T-cell (primary cell): ENCODE data around the gene NMT2. TPM values are rescaled to one million over a fixed set of nuclear protein-coding genes. Genes with fewer than 3 reads are reported as not detected.
A peak's percentile ranks its signal among the peaks of the same experiment; 100 is the strongest.

ENCODE experiments used
- ATAC-seq, 4 experiments: fragments of 200-7000 bp in 3 of 4; fragments of 150-1000 bp in 1 of 4; cut with Tn5 transposase; replicated peaks in 1 of 4; 1 replicate in 3 of 4; 2 replicates in 1 of 4; pipeline ENCODE4 v1.10.0; 2021; ENCODE audit warnings: moderate library complexity in 3 of 4, mild to moderate bottlenecking in 2 of 4, moderate number of reproducible peaks in 1 of 4
- CTCF ChIA-PET, 2 donors: fragments of 300-600 bp; sonication (Branson Sonifier 250); formaldehyde crosslinking; loops; one replicate each; lab custom pipeline; 2022; ENCODE audit warnings: antibody characterized with exemption in 2 of 2; lab: Charles Lee
- POLR2A ChIA-PET, 2 donors: fragments of 300-600 bp; sonication (Branson Sonifier 250); formaldehyde crosslinking; loops; one replicate each; lab custom pipeline; 2022; ENCODE audit warnings: antibody characterized with exemption in 2 of 2; lab: Charles Lee
- DNase-seq, 35 experiments: peaks; one replicate each; pipeline versions ENCODE4 v3.0.0 to v3.0.0-alpha.2; 2013 to 2023
- H3K27ac ChIP-seq: one replicate; pipeline ENCODE4 v1.5.1; 2013; ENCODE audit warnings: low read length
- H3K27me3 ChIP-seq, 2 experiments: replicated peaks in 1 of 2; 1 replicate in 1 of 2; 2 replicates in 1 of 2; pipeline versions ENCODE4 v1.6.1 to v1.7.0; 2013; ENCODE audit warnings: low read length in 1 of 2, mixed read lengths in 1 of 2; ENCODE audit not compliant: control insufficient read depth in 2 of 2, insufficient read depth in 2 of 2; ENCODE audit errors: extremely low read depth in 1 of 2
- H3K36me3 ChIP-seq, 2 donors: 1 replicate in 1 of 2; 2 replicates in 1 of 2; pipeline versions ENCODE4 v1.6.1 to v1.7.0; 2013; ENCODE audit warnings: low read length in 1 of 2; ENCODE audit not compliant: control insufficient read depth in 2 of 2, insufficient read depth in 1 of 2; ENCODE audit errors: extremely low read depth in 1 of 2
- H3K4me1 ChIP-seq, 2 experiments: 1 replicate in 1 of 2; 2 replicates in 1 of 2; pipeline versions ENCODE4 v1.6.1 to v1.7.0; 2013; ENCODE audit warnings: low read length in 2 of 2, mixed read lengths in 1 of 2; ENCODE audit not compliant: insufficient read depth in 2 of 2, control insufficient read depth in 1 of 2; ENCODE audit errors: extremely low read depth in 1 of 2
- H3K4me3 ChIP-seq, 2 donors: 1 replicate in 1 of 2; 2 replicates in 1 of 2; pipeline versions ENCODE4 v1.5.1 to v1.7.0; 2013; ENCODE audit warnings: mild to moderate bottlenecking in 2 of 2, low read length in 1 of 2, moderate library complexity in 1 of 2; ENCODE audit not compliant: control insufficient read depth in 1 of 2; ENCODE audit errors: extremely low read depth in 1 of 2
- H3K9me3 ChIP-seq: 2 replicates; pipeline ENCODE4 v1.7.0; 2013
- H3K27ac Mint-ChIP-seq, 2 donors: one replicate each; pipeline ENCODE4 v1.8.0; 2020 to 2021; ENCODE audit warnings: mild to moderate bottlenecking in 2 of 2, mixed read lengths in 2 of 2
- H3K27me3 Mint-ChIP-seq, 2 donors: one replicate each; pipeline ENCODE4 v1.8.0; 2021 to 2022; ENCODE audit warnings: mixed read lengths in 2 of 2
- H3K36me3 Mint-ChIP-seq: one replicate; pipeline ENCODE4 v1.8.0; 2021; ENCODE audit warnings: mixed read lengths
- H3K4me1 Mint-ChIP-seq, 3 donors: one replicate each; pipeline ENCODE4 v1.8.0; 2020 to 2022; ENCODE audit warnings: mixed read lengths in 3 of 3, mild to moderate bottlenecking in 1 of 3
- H3K4me3 Mint-ChIP-seq, 3 donors: one replicate each; pipeline ENCODE4 v1.8.0; 2020 to 2022; ENCODE audit warnings: mild to moderate bottlenecking in 3 of 3, mixed read lengths in 3 of 3, moderate library complexity in 3 of 3
- H3K9me3 Mint-ChIP-seq, 3 donors: one replicate each; pipeline ENCODE4 v1.8.0; 2020 to 2022; ENCODE audit warnings: mixed read lengths in 3 of 3
- WGBS: methylation state at CpG from one replicate; pipeline ENCODE4 v1.1.5; 2013; ENCODE audit warnings: missing lambda C conversion rate; ENCODE audit not compliant: insufficient coverage; 5-methylcytosine and 5-hydroxymethylcytosine counted together
- total RNA-seq, 35 experiments: library from RNA in 6 of 35; stranded (reverse) in 6 of 35; fragments of 120-200 nt in 1 of 35; gene quantifications; one replicate each; pipeline versions ENCODE4 v1.2.1 to v1.2.4 and lab custom pipeline; 2013 to 2026

Gene NMT2
- total RNA-seq (10 to 100 TPM; 35.5 to 80.4 (median 40.8) TPM), total RNA-seq (lab: John Stamatoyannopoulos, UW) (5.5 to 172 (median 74.0) reads per million in 29 experiments)
- 59.5 TPM for total RNA-seq (2013)

DNA sequence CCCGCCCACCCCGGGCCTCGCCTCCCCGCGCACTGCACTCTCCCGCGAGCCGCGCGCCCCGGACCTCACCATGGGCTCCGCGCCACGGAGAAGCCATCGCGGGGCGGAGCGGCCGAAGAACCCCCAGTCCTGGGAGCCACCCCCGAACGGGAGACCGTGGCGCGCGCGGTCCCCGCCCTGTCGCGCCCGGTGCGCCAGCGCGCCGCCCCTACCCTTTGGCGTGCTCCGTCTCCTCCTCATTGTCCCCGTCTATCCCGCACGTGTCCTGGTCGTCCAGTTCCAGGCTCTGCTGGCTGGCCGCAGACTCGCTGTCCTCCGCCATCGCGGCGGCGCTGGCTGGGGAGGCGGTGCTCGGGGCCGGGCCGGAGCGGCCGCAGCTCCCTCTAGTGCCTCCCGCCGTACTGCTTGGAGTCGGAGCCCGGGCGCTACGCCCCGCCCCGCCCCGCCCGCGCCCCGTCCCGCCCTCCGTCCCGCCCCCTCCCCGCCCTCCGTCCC, at the start of gene NMT2:
Gene NMT2 (minus strand): TSS at position 403 of the 495 bp plus-strand sequence. CDS start 81 bp downstream, at position 322.
- peak within 1 kb of the TSS; percentile 91 to 95 (median 93) for H3K4me3 Mint-ChIP-seq
- H3K36me3 ChIP-seq = no peaks in the 10 kb centered on the region
- under 1% methylated on average over 41 of the region's 70 CpGs for WGBS
- ChIA-PET POLR2A (interaction anchor here (0.5 to 1.0 kb wide), 4 partner anchors 21 to 645 kb away, joined by 4 to 11 read pairs (median 6); no protein-coding TSS in a partner anchor), CTCF (interaction anchor here in 1 of 2 donors (0.6 to 1.6 kb wide), 6 partner anchors 17 to 1796 kb away, joined by 3 to 7 read pairs (median 6); partner anchors contain the start of gene MEIG1)
- DNase-seq (peak in 2 of 35 experiments; percentile 71 to 78), ATAC-seq (peak; percentile 75 to 80 (median 80))
- H3K4me1 Mint-ChIP-seq = peaks cover 72 to 81% (median 74%) of the 10 kb centered on the region in 3 donors
- H3K9me3 Mint-ChIP-seq = no peaks in the 10 kb centered on the region
- H3K4me3 ChIP-seq = peak within 1 kb of the TSS; percentile 77 to 93
- H3K27me3 Mint-ChIP-seq = no peaks in the 10 kb centered on the region
- peaks cover 42 to 43% of the 10 kb centered on the region in 2 experiments for H3K4me1 ChIP-seq
- H3K27ac ChIP-seq = peak within 1 kb of the TSS; percentile 75
- peak within 1 kb of the TSS; percentile 89 to 93 for H3K27ac Mint-ChIP-seq
- no peaks in the 10 kb centered on the region for H3K36me3 Mint-ChIP-seq
- H3K27me3 ChIP-seq = no peaks in the 10 kb centered on the region
- H3K9me3 ChIP-seq = no peaks in the 10 kb centered on the region

DNA sequence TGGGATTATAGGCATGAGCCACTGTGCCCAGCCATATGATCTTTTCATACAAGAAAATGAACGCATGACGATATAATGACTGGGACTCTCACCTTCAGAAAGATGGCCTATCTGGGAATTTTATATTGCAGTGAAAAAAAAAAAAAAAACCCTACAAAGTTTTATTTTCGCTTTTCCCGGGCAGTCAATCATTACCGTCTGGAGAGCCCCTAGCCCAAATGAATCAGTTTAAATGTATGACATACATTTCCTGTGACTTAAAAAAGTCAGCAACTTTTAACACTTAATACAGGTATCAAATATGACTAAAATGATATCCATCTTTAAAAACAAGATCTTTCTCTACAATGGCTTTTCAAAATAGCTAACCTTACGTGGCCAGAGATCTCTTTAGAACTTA, 48.2 kb upstream of the NMT2 start:
- H3K4me3 Mint-ChIP-seq = no peak overlapping the region
- Histone ChIP-seq H3K27me3 (no peaks in the 10 kb centered on the region), H3K4me1 (no peaks in the 10 kb centered on the region), H3K27ac (no peak overlapping the region), H3K4me3 (no peak overlapping the region), H3K36me3 (peaks cover 6 to 11% of the 10 kb centered on the region in 2 donors), H3K9me3 (no peaks in the 10 kb centered on the region)
- H3K9me3 Mint-ChIP-seq = no peaks in the 10 kb centered on the region
- peaks cover 39% of the 10 kb centered on the region for H3K36me3 Mint-ChIP-seq
- H3K27me3 Mint-ChIP-seq = no peaks in the 10 kb centered on the region
- H3K27ac Mint-ChIP-seq = no peak overlapping the region
- peaks cover 0 to 5% (median 2%) of the 10 kb centered on the region in 3 donors for H3K4me1 Mint-ChIP-seq
- DNase-seq = no peak
- CTCF ChIA-PET = interaction anchor here in 1 of 2 donors (0.5 to 1.0 kb wide), 2 partner anchors 17 to 110 kb away, joined by 3 read pairs; no protein-coding TSS in a partner anchor
- 61% methylated on average over 2 of the region's 6 CpGs for WGBS
- no peak for ATAC-seq
- POLR2A ChIA-PET = no interaction called here

DNA sequence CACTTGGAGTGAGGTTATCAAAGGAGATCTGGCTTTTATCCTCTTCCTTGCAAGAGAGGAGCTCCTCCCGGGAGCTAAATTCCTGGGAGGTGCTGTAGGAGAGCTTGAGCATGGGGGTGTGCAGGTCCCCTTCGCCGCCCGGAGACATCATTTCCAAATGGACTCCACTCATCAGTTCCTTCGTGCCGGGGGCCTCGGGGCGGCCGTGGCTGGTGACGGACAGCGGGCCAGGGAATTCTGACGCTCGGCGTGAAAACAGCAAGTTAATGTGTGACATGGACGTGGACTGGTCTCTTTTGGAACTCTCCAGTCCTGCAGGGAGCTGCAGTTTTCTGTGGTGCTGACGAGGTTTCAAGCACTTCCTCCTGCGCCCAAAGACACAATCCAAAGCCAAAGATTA, 45.7 kb upstream of the NMT2 start:
- 88% methylated on average over 6 of the region's 17 CpGs for WGBS
- H3K9me3 ChIP-seq = no peaks in the 10 kb centered on the region
- POLR2A ChIA-PET = no interaction called here
- Mint-ChIP-seq H3K36me3 (peaks cover 24% of the 10 kb centered on the region), H3K4me1 (peaks cover 20 to 24% (median 21%) of the 10 kb centered on the region in 3 donors), H3K9me3 (no peaks in the 10 kb centered on the region), H3K27me3 (no peaks in the 10 kb centered on the region), H3K27ac (no peak overlapping the region), H3K4me3 (no peak overlapping the region)
- H3K27me3 ChIP-seq = no peaks in the 10 kb centered on the region
- ATAC-seq = no peak
- H3K4me1 ChIP-seq = peaks cover 6 to 18% of the 10 kb centered on the region in 2 experiments
- no peak overlapping the region for H3K4me3 ChIP-seq
- DNase-seq = no peak
- CTCF ChIA-PET = no interaction called here
- H3K27ac ChIP-seq = no peak overlapping the region
- H3K36me3 ChIP-seq = peaks cover 3 to 8% of the 10 kb centered on the region in 2 donors

DNA sequence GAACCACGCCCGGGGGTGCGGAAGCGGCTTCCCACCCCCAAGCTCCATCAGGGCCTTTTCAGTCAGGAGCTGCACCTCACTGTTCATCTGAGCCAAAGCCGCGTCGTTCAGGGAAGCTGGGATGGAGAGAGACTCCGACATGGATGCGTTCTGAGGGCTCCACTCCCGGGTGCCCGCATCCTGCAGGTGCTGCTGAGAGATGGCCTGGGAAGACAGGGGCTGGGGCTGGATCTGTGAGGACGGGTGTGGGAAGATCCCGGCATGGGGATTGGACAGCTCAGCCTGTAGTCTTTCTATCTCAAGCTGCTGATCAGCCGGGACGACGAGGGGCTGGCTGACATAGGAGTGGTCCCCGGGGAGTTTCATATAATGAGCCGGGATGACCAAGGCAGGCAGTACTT, 45.0 kb upstream of the NMT2 start:
- ChIA-PET POLR2A (no interaction called here), CTCF (interaction anchor here in 1 of 2 donors (0.6 kb wide), 1 partner anchor 66 kb away, joined by 5 read pairs; no protein-coding TSS in a partner anchor)
- Mint-ChIP-seq H3K4me3 (no peak overlapping the region), H3K27me3 (no peaks in the 10 kb centered on the region), H3K9me3 (no peaks in the 10 kb centered on the region), H3K4me1 (peaks cover 27 to 32% (median 29%) of the 10 kb centered on the region in 3 donors), H3K27ac (no peak overlapping the region), H3K36me3 (peaks cover 23% of the 10 kb centered on the region)
- peaks cover 10 to 21% of the 10 kb centered on the region in 2 experiments for H3K4me1 ChIP-seq
- no peak overlapping the region for H3K4me3 ChIP-seq
- 94% methylated on average over 11 of the region's 18 CpGs for WGBS
- H3K9me3 ChIP-seq = no peaks in the 10 kb centered on the region
- no peak overlapping the region for H3K27ac ChIP-seq
- DNase-seq (no peak), ATAC-seq (no peak)
- H3K27me3 ChIP-seq = no peaks in the 10 kb centered on the region
- H3K36me3 ChIP-seq = peaks cover 3 to 8% of the 10 kb centered on the region in 2 donors

DNA sequence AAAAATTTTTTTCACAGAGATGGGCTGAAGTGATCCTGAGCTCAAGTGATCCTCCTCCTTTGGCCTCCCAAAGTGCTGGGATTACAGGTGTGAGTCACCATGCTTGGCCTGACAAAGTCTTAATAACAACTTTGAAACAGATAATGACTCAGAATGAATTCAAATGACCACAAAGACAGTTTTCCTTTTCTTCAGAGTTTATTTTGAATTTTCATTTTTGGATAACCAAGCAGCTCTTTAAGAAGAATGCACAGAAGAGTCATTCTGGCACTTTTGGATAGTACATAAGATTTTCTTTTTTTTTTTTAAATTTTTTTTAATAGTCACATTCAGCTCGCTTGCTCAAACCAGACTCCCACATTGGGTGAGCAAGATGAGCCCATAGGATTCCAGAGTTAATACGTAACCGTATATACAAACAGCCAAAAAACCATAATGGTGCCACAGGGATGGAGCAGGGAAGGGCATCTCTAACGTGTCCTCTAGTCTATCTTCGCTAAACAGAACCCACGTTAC, 43.0 kb upstream of the NMT2 start:
- H3K27ac ChIP-seq = no peak overlapping the region
- H3K36me3 ChIP-seq = peaks cover 3 to 8% of the 10 kb centered on the region in 2 donors
- CTCF ChIA-PET = interaction anchor here (0.6 to 1.6 kb wide), 5 partner anchors 29 to 240 kb away, joined by 3 to 7 read pairs (median 4); partner anchors contain the start of gene NMT2 (in 1 of the 2)
- no peak for DNase-seq
- Mint-ChIP-seq H3K27me3 (no peaks in the 10 kb centered on the region), H3K36me3 (peaks cover 23% of the 10 kb centered on the region), H3K9me3 (no peaks in the 10 kb centered on the region), H3K4me1 (peaks cover 43 to 51% (median 47%) of the 10 kb centered on the region in 3 donors), H3K27ac (peak overlapping the region; percentile 16 to 55), H3K4me3 (no peak overlapping the region)
- 88% methylated on average over 2 of the region's 6 CpGs for WGBS
- H3K9me3 ChIP-seq = no peaks in the 10 kb centered on the region
- POLR2A ChIA-PET = interaction anchor here in 1 of 2 donors (0.6 kb wide), 1 partner anchor 154 kb away, joined by 3 read pairs; no protein-coding TSS in a partner anchor
- H3K4me3 ChIP-seq = no peak overlapping the region
- ATAC-seq = no peak
- peaks cover 24 to 39% of the 10 kb centered on the region in 2 experiments for H3K4me1 ChIP-seq
- H3K27me3 ChIP-seq = no peaks in the 10 kb centered on the region

DNA sequence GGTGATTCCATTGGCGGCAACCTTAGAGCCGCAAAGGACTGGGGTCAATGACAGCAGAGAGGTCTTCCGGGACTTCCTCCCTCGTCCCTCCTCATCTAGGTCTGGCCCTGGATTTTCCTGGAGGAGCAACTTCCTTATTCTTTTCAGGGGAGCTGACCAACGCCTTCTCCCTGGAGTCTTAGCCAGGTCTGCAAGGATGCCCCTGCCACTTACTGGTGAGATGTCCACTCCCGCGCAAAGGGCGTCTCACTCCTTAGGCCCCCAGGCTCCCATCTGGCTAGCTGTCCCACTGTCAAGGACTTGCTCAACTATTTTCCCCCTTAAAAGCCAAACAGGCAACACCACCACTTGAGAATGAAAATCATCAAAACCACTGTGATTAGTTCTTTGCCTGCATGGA, 42.0 kb upstream of the NMT2 start:
- no peak overlapping the region for H3K4me3 ChIP-seq
- 98% methylated on average over 6 of the region's 8 CpGs for WGBS
- CTCF ChIA-PET = interaction anchor here in 1 of 2 donors (1.6 kb wide), 1 partner anchor 42 kb away, joined by 7 read pairs; the partner anchor contains the start of gene NMT2
- H3K9me3 Mint-ChIP-seq = no peaks in the 10 kb centered on the region
- H3K27me3 ChIP-seq = no peaks in the 10 kb centered on the region
- H3K27me3 Mint-ChIP-seq = no peaks in the 10 kb centered on the region
- H3K36me3 ChIP-seq = peaks cover 3 to 8% of the 10 kb centered on the region in 2 donors
- peaks cover 23% of the 10 kb centered on the region for H3K36me3 Mint-ChIP-seq
- H3K4me1 Mint-ChIP-seq = peaks cover 51 to 61% (median 57%) of the 10 kb centered on the region in 3 donors
- H3K4me3 Mint-ChIP-seq = peak overlapping the region in 1 of 3 donors; percentile 63
- no peaks in the 10 kb centered on the region for H3K9me3 ChIP-seq
- peak overlapping the region; percentile 75 to 95 for H3K27ac Mint-ChIP-seq
- ATAC-seq (no peak), DNase-seq (no peak)
- POLR2A ChIA-PET = no interaction called here
- H3K4me1 ChIP-seq = peaks cover 24 to 42% of the 10 kb centered on the region in 2 experiments
- H3K27ac ChIP-seq = peak overlapping the region; percentile 16
